HG03520 (cell line): ENCODE results near the gene DDX41.

Source experiments
- ATAC-seq: cut with Tn5 transposase; IDR thresholded peaks from one replicate; pipeline ENCODE4 v1.9.1; 2021; ENCODE audit warnings: mild to moderate bottlenecking, moderate library complexity; ENCODE audit not compliant: unreplicated experiment

Gene DDX41

DNA sequence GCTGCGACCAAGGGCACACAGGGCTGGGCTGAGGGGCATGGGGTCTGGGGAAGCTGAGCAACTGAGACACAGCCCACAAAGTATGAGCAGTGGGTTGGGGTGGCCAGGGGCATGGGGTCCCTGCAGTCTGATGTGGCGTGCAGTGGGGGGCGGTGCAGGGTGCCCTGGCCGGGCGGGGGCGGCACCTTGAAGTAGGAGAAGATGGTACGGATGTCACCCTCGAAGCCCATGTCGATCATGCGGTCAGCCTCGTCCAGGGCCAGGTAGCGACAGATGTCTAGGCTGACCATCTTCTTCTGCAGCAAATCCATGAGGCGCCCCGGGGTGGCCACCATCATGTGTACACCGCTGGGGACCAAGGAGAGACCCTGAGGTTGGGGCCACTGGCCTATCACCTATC is 3.3 kb downstream of the DDX41 start:
- ATAC-seq, result no peak

DNA sequence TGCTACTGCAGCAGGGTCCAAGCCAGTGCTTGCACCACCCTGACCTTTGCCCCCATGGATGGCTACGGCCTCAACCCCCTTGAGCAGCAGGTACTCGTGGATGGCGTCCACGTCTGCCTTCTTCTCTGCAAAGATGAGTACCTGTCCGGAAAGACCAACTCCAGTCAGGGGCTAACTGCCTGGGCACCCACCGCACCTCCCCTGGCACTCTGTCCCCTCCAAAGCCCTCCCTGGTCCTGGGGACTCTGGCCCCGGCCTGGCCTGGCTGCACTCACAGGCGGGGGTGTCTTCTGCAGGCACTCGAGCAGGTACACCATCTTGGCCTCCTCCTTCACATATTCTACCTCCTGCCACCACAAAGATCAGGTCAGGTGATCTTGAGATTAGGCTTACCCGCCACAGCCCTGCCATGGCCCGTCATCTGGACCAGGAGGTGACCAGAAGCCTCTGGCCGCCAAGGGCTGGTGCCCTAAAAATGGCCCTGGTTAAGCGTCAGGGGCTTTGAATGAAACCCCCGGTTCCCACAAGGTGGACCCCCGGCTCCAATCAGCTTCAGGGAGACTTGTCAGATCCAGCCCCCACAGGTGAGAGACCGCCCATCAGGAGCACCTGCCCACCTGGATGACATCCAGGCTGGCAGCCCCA is 3.9 kb downstream of the DDX41 start:
- ATAC-seq, result no peak

DNA sequence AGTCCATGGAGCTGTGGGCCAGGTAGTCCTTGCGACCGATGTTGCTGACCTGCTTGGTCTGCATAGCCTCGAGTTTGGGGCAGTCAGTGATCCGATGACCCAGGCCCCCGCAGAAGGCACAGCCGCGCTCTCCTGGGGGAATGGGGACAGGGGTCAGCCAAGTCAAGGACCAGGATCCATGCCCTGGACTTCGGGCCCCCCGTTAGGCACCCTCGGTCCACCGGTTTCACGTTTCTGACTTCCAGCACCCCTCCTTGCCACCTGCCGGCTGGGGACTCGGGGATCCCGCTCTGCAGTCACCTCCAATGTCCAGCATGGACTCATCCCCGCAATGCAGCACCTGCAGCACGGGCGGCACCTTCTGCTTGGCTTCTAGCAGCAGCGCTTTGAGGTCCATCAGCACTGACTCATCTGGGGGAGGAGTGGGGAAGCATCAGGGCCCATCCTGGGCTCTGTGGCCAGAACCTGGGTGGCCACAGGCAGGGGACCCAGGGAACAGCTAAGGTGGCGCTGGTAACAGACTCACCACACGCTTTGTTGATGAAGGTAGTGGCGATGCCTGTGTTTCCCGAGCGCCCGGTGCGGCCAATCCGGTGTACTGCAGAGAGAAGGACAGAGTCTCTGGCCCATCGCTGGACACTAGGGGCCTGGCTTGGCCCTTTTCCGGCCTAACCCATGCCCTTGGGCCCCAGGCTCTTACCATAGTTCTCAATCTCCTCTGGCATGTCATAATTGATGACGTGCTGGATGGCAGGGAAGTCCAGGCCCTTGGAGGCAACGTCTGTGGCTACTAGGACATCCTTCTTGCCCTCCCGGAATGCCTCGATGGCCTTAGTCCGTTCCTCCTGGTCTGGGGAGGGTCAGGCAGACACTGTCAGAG is 4.7 kb downstream of the DDX41 start:
- ATAC-seq, result no peak

- ATAC-seq, result no peak
Observed at GRCh38 chr5:177511181-177511580, 5.6 kb downstream of the DDX41 start.

DNA sequence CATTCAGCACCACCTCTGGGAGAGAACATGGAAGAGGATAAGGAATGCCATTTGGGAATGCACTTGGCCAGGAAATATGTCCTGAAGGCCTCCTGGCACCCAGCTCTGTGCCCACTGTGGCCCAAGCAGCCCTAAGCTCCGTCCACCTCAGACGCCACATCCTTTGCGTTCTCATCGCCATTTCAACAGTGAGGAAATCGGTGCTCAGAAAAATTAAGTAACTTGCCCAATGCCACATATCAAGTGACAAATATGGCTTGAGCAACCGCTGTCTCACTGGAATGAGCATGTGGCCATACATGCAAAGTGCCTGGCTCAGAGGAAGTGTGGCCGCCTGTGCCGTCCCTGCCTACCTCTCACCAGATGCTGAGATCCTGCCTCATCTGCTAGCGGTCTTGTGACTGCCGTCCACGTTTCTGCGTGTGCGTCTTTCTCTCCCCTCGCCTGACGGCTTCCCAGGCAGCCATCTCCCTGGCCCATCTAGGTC is 6.2 kb downstream of the DDX41 start:
- ATAC-seq, result peak; percentile 22

DNA sequence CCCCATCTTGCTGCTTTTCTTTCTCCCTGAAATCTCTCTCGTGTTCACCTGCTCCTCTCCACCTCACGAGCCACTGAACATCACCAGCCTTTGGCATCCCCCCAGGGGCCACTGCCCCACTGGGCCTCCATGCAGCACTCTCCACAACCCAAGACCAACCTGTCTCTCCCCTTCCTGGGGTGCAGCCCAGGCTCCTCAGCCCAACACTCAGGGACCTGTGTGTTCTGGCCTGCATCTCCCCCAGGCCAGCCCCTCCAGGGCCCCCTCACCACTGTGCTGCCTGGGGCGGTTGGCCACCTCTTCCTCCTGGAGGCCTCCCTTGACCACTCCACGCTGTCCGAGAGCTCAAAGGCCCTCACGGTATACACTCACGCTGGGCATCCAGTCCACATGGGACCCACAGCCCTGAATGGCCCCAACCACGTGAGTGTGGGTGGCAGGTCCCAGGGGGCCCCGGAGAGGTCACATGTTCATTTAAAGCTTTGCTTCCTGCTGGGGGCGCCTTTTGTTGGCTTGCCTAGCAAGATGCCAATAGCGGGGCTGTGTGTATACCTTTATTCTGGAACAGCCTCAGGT is 6.7 kb downstream of the DDX41 start:
- peak; percentile 40 for ATAC-seq

- ATAC-seq, result peak; percentile 24
Observed at GRCh38 chr5:177509381-177509951, 7.3 kb downstream of the DDX41 start, which contains the start of gene DOK3. TSS of gene DOK3 (minus strand) at chr5:177509826. CDS start at chr5:177509540, 286 bp downstream.

GRCh38 chr5:177508837-177509236 is 7.9 kb downstream of the DDX41 start:
- no peak for ATAC-seq

DNA sequence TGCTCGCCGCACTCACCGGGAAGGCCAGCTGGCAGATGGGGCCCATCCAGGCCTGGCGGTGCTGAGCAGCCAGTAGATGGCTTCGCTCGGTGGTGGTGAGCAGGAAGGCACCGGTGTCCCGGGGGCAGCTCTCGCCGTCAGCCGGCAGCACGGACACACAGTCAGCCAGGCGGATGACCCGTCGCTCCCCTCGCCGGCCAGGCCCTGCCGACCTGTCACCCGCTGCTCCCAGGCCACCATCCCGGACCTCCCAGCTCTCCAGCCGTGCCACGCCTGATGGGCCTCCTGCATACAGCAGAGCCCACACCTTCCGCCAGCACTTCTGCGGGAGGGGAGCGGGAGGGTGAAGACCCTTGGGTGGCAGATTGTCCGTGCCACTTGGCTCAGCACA is 8.5 kb downstream of the DDX41 start:
- no peak for ATAC-seq

GRCh38 chr5:177507596-177508220 is 9.1 kb downstream of the DDX41 start:
- no peak for ATAC-seq

DNA sequence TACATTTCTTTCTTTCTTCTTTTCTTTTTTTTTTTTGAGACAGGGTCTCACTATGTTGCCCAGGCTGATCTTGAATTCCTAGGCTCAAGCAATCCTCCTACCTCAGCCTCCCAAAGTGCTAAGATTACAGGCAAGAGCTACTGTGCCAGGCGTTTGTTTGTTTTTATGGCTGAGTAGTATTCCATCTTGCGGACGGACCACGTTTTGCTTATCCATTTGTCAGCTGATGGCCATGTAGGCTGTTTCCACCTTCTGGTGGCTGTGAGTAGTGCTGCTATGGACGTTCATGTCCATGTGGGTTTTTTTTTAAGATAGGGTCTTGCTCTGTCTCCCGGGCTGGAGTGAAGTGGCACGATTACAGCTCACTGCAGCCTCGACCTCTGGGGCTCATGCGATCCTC is 9.6 kb downstream of the DDX41 start:
- no peak for ATAC-seq

GRCh38 chr5:177505075-177505474 is 11.7 kb downstream of the DDX41 start:
- ATAC-seq, result no peak

DNA sequence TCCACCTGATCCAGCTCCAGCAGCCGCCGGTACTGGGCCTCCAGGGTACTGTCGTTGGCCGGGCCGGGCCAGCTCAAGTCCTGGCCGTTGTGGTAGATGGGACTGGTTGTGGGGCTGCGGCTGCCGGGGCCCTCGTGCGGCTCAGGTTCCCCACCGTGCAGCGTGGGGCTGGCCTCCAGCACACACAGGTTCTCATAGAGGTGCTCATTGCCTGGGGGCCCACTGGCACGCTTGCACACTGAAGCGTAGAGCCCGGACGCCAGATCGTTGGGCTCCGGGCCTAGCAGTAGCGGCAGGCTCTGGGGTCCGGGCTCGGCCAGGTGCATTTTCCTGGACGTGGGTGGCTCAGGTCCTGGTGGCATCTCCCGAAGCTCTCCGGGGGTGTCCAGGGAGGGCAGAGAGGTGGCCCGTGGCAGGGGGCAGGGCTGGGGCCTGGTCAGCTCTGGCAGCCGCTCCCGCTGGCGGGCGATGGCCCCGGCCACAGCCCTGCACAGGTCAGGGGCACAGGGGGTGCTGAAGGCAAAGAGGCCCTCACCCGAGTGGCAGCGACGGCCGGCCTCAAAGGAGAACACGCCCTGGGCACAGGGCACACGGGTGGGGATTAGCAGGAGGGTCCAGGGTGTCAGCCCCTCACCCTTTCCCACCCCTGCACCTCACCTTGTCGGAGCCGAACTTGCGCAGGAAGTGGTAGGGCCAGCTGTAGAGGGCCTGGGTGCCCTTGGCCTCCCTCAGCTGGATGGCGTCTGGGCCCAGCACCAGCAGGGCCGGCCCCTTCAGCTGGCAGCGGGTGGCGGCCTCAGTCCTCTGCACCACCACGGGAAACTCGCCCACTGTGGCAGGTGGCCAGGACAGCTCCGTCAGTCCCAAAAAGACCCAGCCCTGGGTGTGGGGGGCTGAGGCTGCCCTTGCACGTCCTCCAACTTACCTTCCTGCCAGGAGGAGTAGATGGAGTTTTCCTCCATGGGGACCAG is 12.4 kb downstream of the DDX41 start:
- no peak for ATAC-seq

DNA sequence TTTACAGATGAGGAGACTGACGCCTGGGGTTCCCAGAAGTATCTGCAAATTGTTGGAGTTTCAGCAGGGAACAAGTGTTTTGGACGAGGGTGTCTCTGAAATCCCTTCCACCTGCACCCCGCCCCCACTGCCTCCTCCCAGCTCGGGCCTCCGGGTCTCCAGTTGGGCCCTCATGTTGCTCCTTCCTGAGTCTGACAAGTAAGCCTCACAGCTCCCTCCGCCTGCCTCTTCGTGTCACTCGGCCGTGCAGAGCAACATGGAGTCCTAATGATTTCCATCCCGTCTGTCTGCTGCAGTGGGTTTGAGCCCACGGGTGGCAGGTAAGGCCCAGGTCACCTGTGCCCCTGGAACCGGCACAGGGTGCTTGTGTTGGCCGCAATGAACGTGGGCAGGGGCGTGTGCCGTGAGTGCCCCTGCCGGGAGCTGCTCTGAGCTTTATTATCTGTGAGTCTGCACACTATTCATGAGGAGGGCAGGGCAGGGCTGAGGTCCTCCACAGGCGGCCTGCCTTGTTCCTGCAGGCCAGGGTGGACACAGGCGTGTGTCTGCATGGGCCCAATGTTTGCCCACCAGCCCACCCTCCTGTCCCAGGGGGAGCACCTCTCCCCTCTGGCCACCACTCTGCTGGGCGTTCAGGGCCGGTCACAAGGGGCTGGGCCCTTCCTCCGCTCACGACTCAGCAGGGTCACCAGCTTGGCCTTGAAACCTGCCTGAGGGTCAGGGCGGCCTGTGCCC is 13.2 kb downstream of the DDX41 start:
- ATAC-seq, result no peak

GRCh38 chr5:177502886-177503285 is 13.9 kb downstream of the DDX41 start:
- ATAC-seq, result no peak

- ATAC-seq, result no peak
Observed at GRCh38 chr5:177501874-177502678, 14.7 kb downstream of the DDX41 start.

GRCh38 chr5:177500685-177501522 is 15.9 kb downstream of the DDX41 start:
- ATAC-seq, result no peak
